Ishikawa (cell line): Measurements from ENCODE around the gene KCNK6.

Experiments
- CEBPB ChIP-seq: IDR thresholded peaks from 2 replicates; pipeline ENCODE4 v1.6.1; 2012
- CREB1 ChIP-seq: IDR thresholded peaks from 2 replicates; pipeline ENCODE4 v1.6.1; 2012; ENCODE audit warnings: low read depth
- EGR1 ChIP-seq: IDR thresholded peaks from 2 replicates; pipeline ENCODE4 v1.6.1; 2012
- EP300 ChIP-seq: IDR thresholded peaks from 2 replicates; pipeline ENCODE4 v1.6.1; 2012; ENCODE audit warnings: borderline replicate concordance
- FOXM1 ChIP-seq: IDR thresholded peaks from 2 replicates; pipeline ENCODE4 v1.6.1; 2012; ENCODE audit warnings: low read depth, borderline replicate concordance
- MAX ChIP-seq: IDR thresholded peaks from 2 replicates; pipeline ENCODE4 v1.6.1; 2012
- NFIC ChIP-seq: IDR thresholded peaks from 2 replicates; pipeline ENCODE4 v1.6.1; 2012
- RAD21 ChIP-seq: IDR thresholded peaks from 2 replicates; pipeline ENCODE4 v1.6.1; 2012; ENCODE audit warnings: low read depth
- TAF1 ChIP-seq: IDR thresholded peaks from 2 replicates; pipeline ENCODE4 v1.6.1; 2012; ENCODE audit warnings: low read depth, mild to moderate bottlenecking
- TCF12 ChIP-seq: IDR thresholded peaks from 2 replicates; pipeline ENCODE4 v1.6.1; 2012; ENCODE audit warnings: low read depth
- TEAD4 ChIP-seq: IDR thresholded peaks from 2 replicates; pipeline ENCODE4 v1.6.1; 2012
- YY1 ChIP-seq: IDR thresholded peaks from 2 replicates; pipeline ENCODE4 v1.6.1; 2012; ENCODE audit warnings: low read depth
- ZBTB7A ChIP-seq: IDR thresholded peaks from 2 replicates; pipeline ENCODE4 v1.6.1; 2012; ENCODE audit warnings: low read depth
- TF ChIP-seq, protein P1 (sequence below): IDR thresholded peaks from 2 replicates; pipeline ENCODE4 v1.6.1; 2012
- TF ChIP-seq, protein P2 (sequence below): IDR thresholded peaks from 2 replicates; pipeline ENCODE4 v1.6.1; 2012; ENCODE audit warnings: low read depth, mild to moderate bottlenecking

KCNK6 gene

DNA sequence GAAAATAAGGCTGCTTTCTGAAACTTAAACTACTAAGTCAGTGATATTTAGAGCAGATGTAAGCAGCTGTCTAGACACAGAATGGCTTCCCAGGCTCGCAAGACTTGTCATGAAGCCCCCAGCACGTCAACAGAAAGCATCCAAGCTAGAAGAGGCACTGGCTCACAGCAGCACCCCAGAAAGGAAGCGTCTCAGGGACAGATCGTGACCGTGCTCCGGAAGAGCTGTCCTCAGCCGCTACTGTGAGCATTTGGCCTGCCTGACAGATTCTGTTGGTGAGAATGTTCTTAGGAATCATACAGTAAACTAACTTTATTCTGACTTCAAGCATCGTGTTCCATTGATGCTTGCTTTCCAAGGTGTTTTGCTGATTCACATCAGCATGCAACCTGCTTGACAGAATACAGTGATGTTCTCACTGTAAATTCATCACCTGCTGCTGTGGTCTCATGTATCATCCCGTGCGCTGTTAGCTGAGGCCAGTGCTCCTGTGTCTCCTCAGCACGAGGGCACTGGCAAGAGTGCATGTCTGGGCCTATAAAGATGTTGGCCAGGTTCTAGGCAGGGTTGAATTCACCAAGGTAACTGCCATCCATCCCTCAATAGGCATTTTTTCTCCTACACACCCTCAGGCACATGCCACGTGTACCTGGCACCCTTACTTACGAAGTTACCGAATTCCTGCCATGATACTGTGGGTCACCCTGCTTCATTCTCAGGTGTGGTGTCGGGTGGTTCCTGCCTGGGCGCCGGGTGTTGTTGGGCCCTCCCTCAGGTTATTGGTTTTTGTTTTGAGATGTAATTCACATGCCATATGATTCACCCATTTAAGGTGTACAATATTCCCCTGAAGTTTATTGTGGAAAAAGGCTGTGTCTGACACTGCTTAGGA, 39.4 kb upstream of the KCNK6 start:
- TF ChIP-seq NFIC, result no peak
- no peak for TF ChIP-seq EP300
- TF ChIP-seq FOXM1, result no peak
- no peak for TF ChIP-seq MAX
- TF ChIP-seq RAD21, result no peak
- no peak for TF ChIP-seq CREB1
- TF ChIP-seq, protein P1, sequence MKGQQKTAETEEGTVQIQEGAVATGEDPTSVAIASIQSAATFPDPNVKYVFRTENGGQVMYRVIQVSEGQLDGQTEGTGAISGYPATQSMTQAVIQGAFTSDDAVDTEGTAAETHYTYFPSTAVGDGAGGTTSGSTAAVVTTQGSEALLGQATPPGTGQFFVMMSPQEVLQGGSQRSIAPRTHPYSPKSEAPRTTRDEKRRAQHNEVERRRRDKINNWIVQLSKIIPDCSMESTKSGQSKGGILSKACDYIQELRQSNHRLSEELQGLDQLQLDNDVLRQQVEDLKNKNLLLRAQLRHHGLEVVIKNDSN, result no peak
- TF ChIP-seq ZBTB7A, result no peak
- no peak for TF ChIP-seq YY1
- TF ChIP-seq EGR1, result no peak
- TF ChIP-seq TCF12, result no peak
- TF ChIP-seq TAF1, result no peak
- TF ChIP-seq TEAD4, result no peak
- no peak for TF ChIP-seq CEBPB
- TF ChIP-seq, protein P2, sequence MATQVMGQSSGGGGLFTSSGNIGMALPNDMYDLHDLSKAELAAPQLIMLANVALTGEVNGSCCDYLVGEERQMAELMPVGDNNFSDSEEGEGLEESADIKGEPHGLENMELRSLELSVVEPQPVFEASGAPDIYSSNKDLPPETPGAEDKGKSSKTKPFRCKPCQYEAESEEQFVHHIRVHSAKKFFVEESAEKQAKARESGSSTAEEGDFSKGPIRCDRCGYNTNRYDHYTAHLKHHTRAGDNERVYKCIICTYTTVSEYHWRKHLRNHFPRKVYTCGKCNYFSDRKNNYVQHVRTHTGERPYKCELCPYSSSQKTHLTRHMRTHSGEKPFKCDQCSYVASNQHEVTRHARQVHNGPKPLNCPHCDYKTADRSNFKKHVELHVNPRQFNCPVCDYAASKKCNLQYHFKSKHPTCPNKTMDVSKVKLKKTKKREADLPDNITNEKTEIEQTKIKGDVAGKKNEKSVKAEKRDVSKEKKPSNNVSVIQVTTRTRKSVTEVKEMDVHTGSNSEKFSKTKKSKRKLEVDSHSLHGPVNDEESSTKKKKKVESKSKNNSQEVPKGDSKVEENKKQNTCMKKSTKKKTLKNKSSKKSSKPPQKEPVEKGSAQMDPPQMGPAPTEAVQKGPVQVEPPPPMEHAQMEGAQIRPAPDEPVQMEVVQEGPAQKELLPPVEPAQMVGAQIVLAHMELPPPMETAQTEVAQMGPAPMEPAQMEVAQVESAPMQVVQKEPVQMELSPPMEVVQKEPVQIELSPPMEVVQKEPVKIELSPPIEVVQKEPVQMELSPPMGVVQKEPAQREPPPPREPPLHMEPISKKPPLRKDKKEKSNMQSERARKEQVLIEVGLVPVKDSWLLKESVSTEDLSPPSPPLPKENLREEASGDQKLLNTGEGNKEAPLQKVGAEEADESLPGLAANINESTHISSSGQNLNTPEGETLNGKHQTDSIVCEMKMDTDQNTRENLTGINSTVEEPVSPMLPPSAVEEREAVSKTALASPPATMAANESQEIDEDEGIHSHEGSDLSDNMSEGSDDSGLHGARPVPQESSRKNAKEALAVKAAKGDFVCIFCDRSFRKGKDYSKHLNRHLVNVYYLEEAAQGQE, result no peak

DNA sequence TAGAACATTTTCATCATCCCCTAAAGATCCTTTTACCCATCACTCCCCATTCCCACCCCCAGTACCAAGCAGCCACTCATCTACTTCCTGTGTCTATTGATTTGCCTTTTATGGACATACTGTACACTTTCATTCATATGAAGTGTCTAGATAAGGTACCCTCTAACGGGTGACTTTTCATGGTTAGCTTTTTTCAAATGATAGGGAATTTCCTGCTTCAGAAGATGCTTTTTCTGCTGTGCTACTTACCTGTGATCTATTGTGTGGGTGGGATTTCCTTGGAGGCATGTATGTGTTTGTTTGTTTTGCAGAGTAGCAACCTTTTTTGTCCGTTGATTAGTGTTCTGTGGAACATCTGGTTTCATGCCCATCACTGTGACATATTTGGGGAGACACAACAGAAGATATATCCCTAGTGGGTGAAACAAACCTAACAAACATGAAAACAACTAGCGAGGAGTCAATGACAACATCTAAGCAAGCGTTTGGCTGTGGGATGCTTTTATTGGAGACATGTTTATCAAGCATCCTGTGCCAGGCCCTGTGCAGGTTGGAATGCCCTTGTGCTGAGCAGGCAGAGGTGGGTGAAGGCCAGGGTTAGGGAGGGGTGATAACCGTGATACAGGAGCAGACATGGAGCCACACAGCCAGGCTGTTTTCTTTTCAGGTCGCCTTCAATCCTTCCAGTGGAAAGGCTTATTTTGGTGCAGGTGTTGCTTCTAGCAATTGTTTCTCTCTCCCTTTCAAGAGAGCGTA, 37.7 kb upstream of the KCNK6 start:
- TF ChIP-seq, protein P1, result no peak
- TF ChIP-seq EP300 (no peak), NFIC (no peak), TAF1 (no peak), FOXM1 (no peak), EGR1 (no peak), YY1 (no peak), TCF12 (no peak), ZBTB7A (no peak)
- TF ChIP-seq, protein P2, result no peak

- TF ChIP-seq CEBPB, result no peak
- no peak for TF ChIP-seq NFIC
- TF ChIP-seq, protein P2, result no peak
- no peak for TF ChIP-seq EP300
- no peak for TF ChIP-seq FOXM1
- TF ChIP-seq CREB1, result no peak
- TF ChIP-seq TAF1, result no peak
- TF ChIP-seq, protein P1, result no peak
- no peak for TF ChIP-seq RAD21
- TF ChIP-seq EGR1, result no peak
- TF ChIP-seq ZBTB7A, result no peak
- TF ChIP-seq YY1, result no peak
- no peak for TF ChIP-seq TEAD4
- TF ChIP-seq MAX, result no peak
Measured at GRCh38 chr19:38283271-38283670, 36.4 kb upstream of the KCNK6 start.
